NB4 (cell line): ENCODE measurements around the gene AGXT.

Source experiments
- MYC ChIP-seq: IDR thresholded peaks from 2 replicates; pipeline ENCODE4 v1.6.1; 2011; ENCODE audit warnings: low read depth, low read length
- POLR2A ChIP-seq: IDR thresholded peaks from 2 replicates; pipeline ENCODE4 v1.6.1; 2011; ENCODE audit warnings: mild to moderate bottlenecking; ENCODE audit not compliant: insufficient read length; ENCODE audit errors: extremely low read depth
- TF ChIP-seq, protein P1 (sequence below): IDR thresholded peaks from 2 replicates; pipeline ENCODE4 v1.6.1; 2011; ENCODE audit warnings: low read depth, low read length
- TF ChIP-seq, protein P2 (sequence below): IDR thresholded peaks from one replicate; pipeline ENCODE4 v1.5.1; 2012; ENCODE audit warnings: low read depth, low read length

DNA sequence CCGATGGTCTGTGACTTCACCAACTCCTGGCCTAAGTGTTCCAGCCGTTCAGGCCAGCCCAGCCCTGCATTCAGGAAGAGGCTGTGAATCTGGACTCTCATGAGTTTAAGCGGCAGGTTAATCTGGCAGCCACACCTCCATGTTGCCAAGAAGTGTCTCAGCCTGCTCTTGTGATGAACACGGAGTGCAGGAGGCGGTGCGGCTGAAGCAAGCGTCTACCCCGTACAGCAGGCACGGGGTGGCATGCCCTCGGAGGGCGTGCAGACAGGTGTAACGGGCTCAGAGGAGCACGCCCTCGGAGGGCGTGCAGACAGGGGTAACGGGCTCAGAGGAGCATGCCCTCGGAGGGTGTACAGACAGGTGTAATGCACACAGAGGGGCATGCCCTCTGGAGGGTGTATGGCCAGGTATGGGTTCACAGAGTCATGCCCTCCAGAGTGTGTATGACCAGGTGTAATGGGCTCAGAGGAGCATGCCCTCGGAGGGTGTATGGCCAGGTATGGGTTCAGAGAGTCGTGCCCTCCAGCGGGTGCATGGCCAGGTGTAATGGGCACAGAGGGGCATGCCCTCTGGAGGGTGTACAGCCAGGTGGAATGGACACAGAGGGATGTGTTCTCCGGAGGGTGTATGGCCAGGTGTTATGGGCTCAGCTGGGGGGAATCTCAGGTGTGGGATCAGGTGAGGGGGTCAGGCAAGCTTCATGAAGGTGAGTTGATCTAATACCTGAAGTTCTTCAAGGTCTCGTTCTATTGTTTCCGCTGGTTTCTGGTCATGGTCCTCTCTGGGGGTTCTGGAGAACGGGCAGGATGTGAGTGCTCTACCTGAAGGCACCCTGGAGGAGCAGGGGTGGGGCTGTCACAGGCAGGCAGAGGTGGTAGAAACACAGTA, 60.1 kb downstream of the AGXT start:
- TF ChIP-seq, protein P1, sequence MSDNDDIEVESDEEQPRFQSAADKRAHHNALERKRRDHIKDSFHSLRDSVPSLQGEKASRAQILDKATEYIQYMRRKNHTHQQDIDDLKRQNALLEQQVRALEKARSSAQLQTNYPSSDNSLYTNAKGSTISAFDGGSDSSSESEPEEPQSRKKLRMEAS = no peak
- TF ChIP-seq POLR2A (no peak), MYC (no peak)
- TF ChIP-seq, protein P2, sequence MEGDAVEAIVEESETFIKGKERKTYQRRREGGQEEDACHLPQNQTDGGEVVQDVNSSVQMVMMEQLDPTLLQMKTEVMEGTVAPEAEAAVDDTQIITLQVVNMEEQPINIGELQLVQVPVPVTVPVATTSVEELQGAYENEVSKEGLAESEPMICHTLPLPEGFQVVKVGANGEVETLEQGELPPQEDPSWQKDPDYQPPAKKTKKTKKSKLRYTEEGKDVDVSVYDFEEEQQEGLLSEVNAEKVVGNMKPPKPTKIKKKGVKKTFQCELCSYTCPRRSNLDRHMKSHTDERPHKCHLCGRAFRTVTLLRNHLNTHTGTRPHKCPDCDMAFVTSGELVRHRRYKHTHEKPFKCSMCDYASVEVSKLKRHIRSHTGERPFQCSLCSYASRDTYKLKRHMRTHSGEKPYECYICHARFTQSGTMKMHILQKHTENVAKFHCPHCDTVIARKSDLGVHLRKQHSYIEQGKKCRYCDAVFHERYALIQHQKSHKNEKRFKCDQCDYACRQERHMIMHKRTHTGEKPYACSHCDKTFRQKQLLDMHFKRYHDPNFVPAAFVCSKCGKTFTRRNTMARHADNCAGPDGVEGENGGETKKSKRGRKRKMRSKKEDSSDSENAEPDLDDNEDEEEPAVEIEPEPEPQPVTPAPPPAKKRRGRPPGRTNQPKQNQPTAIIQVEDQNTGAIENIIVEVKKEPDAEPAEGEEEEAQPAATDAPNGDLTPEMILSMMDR = no peak
